HG03066 (cell line): ENCODE data around the gene PPP2R2C.

ENCODE experiments used
- ATAC-seq: cut with Tn5 transposase; IDR thresholded peaks from one replicate; pipeline ENCODE4 v1.9.1; 2021; ENCODE audit warnings: low read depth; ENCODE audit not compliant: unreplicated experiment

PPP2R2C gene

GRCh38 chr4:6294705-6295421 is 177.6 kb downstream of the PPP2R2C start:
- no peak for ATAC-seq

- ATAC-seq, result no peak
Observed at GRCh38 chr4:6293661-6294060, 178.8 kb downstream of the PPP2R2C start.

GRCh38 chr4:6293097-6293445 is 179.3 kb downstream of the PPP2R2C start:
- no peak for ATAC-seq

- no peak for ATAC-seq
Observed at GRCh38 chr4:6292376-6293096, 179.9 kb downstream of the PPP2R2C start.

- ATAC-seq, result no peak
Observed at GRCh38 chr4:6291784-6292297, 180.6 kb downstream of the PPP2R2C start.

- ATAC-seq, result no peak
Observed at GRCh38 chr4:6290769-6291547, 181.5 kb downstream of the PPP2R2C start.

GRCh38 chr4:6290256-6290655 is 182.2 kb downstream of the PPP2R2C start:
- no peak for ATAC-seq

- no peak for ATAC-seq
Observed at GRCh38 chr4:6288871-6289270, 183.5 kb downstream of the PPP2R2C start.

GRCh38 chr4:6288342-6288741 is 184.1 kb downstream of the PPP2R2C start:
- ATAC-seq, result no peak

GRCh38 chr4:6287017-6287788 is 185.2 kb downstream of the PPP2R2C start:
- ATAC-seq, result no peak

- no peak for ATAC-seq
Observed at GRCh38 chr4:6283282-6283681, 189.1 kb downstream of the PPP2R2C start.

GRCh38 chr4:6282314-6282771 is 190.1 kb downstream of the PPP2R2C start:
- no peak for ATAC-seq

GRCh38 chr4:6281436-6282313 is 190.7 kb downstream of the PPP2R2C start:
- ATAC-seq, result no peak

- ATAC-seq, result no peak
Observed at GRCh38 chr4:6280365-6280996, 191.9 kb downstream of the PPP2R2C start.

GRCh38 chr4:6279582-6280289 is 192.7 kb downstream of the PPP2R2C start:
- no peak for ATAC-seq

- peak; percentile 96 for ATAC-seq
Observed at GRCh38 chr4:6278801-6279197, 193.6 kb downstream of the PPP2R2C start.

- peak; percentile 5 for ATAC-seq
Observed at GRCh38 chr4:6277935-6278800, 194.2 kb downstream of the PPP2R2C start.
